GM23338 (cell line): ENCODE data around the gene PLEKHH3.

Experiments
- EZH2 ChIP-seq: fragments of 200-600 bp; sonication (generic); IDR thresholded peaks from one replicate; pipeline ENCODE4 v1.8.0; 2017; ENCODE audit warnings: antibody characterized with exemption, mild to moderate bottlenecking, low read depth; ENCODE audit not compliant: unreplicated experiment
- EZH2phosphoT487 ChIP-seq: fragments of 200-600 bp; sonication (generic); IDR thresholded peaks from one replicate; pipeline ENCODE4 v1.8.1; 2018; ENCODE audit warnings: antibody characterized with exemption; ENCODE audit not compliant: unreplicated experiment
- NANOG ChIP-seq: IDR thresholded peaks from 2 replicates; pipeline ENCODE4 v1.6.1; 2016; ENCODE audit warnings: antibody characterized with exemption, borderline replicate concordance
- POLR2AphosphoS5 ChIP-seq: IDR thresholded peaks from 2 replicates; pipeline ENCODE4 v1.6.1; 2016; ENCODE audit warnings: antibody characterized with exemption, low read depth
- STAT1 ChIP-seq: IDR thresholded peaks from one replicate; pipeline ENCODE4 v1.6.1; 2016; ENCODE audit warnings: antibody characterized with exemption; ENCODE audit not compliant: unreplicated experiment
- ZNF114 ChIP-seq: fragments of 250-450 bp; sonication (Bioruptor Pico); IDR thresholded peaks from 2 replicates; pipeline ENCODE4 v1.5.0; 2020; ENCODE audit warnings: mild to moderate bottlenecking, moderate library complexity
- TF ChIP-seq, protein P1 (sequence below), 2 experiments: fragments of 200-600 bp in 1 of 2; sonication (generic) in 1 of 2; conservative IDR thresholded peaks; 2 replicates each; pipeline versions ENCODE4 v1.5.1 to v1.6.1; 2016 to 2017; ENCODE audit warnings: antibody characterized with exemption in 2 of 2, low read depth in 2 of 2, mild to moderate bottlenecking in 2 of 2, moderate library complexity in 1 of 2

DNA sequence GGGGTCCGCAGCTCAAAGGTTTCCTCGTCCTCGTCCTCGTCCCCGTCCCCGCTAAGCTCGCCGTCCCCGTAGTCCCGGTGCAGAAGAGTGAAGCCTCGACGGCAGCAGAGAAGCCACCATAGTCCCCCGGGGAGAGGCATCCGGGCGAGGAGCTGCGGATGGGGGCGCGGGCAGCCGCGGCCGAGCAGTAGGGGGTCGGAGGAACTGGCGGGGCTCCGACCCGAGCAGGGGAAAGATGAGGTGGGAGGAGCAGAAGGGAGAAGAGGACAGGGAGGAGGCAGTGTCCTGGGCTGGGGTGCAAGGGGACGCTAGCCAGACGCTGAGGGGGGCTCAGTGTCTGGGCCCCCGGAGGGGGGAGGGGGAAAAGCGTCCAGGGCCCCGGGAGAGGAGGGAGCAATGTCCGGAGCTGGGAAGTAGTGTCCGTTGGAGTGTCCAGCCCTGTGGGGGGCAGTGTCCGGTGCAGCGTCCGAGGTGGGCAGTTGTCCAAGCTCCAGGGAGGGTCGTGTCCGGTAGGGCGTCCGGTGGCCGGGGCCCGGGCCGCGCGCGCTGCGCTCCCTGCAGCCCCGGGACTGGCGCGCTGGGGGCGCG lies at the start of gene PLEKHH3:
- TF ChIP-seq, protein P1, sequence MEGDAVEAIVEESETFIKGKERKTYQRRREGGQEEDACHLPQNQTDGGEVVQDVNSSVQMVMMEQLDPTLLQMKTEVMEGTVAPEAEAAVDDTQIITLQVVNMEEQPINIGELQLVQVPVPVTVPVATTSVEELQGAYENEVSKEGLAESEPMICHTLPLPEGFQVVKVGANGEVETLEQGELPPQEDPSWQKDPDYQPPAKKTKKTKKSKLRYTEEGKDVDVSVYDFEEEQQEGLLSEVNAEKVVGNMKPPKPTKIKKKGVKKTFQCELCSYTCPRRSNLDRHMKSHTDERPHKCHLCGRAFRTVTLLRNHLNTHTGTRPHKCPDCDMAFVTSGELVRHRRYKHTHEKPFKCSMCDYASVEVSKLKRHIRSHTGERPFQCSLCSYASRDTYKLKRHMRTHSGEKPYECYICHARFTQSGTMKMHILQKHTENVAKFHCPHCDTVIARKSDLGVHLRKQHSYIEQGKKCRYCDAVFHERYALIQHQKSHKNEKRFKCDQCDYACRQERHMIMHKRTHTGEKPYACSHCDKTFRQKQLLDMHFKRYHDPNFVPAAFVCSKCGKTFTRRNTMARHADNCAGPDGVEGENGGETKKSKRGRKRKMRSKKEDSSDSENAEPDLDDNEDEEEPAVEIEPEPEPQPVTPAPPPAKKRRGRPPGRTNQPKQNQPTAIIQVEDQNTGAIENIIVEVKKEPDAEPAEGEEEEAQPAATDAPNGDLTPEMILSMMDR (conservative IDR thresholded peaks at IDR 0.05; ENCODE audit: low read depth in 2 of 2): no peak
- TF ChIP-seq ZNF114 (CRISPR knock-in tag): no peak
- no peak for TF ChIP-seq NANOG
- TF ChIP-seq EZH2: no peak
- no peak for TF ChIP-seq EZH2phosphoT487
- TF ChIP-seq STAT1: no peak
- TF ChIP-seq POLR2AphosphoS5: peak; percentile 45; the same call in 1 of the 2 replicates
